Breast epithelium (tissue), 4 donors: ENCODE data around the gene CNGA2. TPM values are rescaled to one million over a fixed set of nuclear protein-coding genes. Genes with fewer than 3 reads are reported as not detected.

Experiments
- DNase-seq, 2 donors: peaks; one replicate each; pipeline ENCODE4 v3.0.0-alpha.2; 2019; ENCODE audit warnings: low spot score in 2 of 2
- H3K27ac ChIP-seq, 2 donors: fragments of 200-600 bp; sonication (generic) in 1 of 2; one replicate each; pipeline ENCODE4 v1.5.1; 2016 to 2019; ENCODE audit warnings: mild to moderate bottlenecking in 1 of 2
- H3K27me3 ChIP-seq, 2 donors: fragments of 200-600 bp; sonication (generic) in 1 of 2; one replicate each; pipeline versions ENCODE4 v1.5.1 to v1.6.0; 2017 to 2019; ENCODE audit warnings: control low read depth in 1 of 2, mild to moderate bottlenecking in 1 of 2
- H3K36me3 ChIP-seq: fragments of 200-600 bp; one replicate; pipeline ENCODE4 v1.5.1; 2019
- H3K4me1 ChIP-seq, 2 donors: fragments of 200-600 bp; sonication (generic); one replicate each; pipeline ENCODE4 v1.5.1; 2016 to 2019; ENCODE audit warnings: control low read depth in 1 of 2
- H3K4me3 ChIP-seq, 3 donors: fragments of 200-600 bp; sonication (generic); 1 replicate in 2 of 3; 2 replicates in 1 of 3; pipeline ENCODE4 v1.5.1; 2016 to 2019; ENCODE audit warnings: mild to moderate bottlenecking in 3 of 3, moderate library complexity in 2 of 3
- H3K9me3 ChIP-seq, 2 donors: fragments of 200-600 bp; sonication (generic) in 1 of 2; one replicate each; pipeline ENCODE4 v1.5.1; 2016 to 2019; ENCODE audit warnings: control low read depth in 1 of 2
- POLR2A ChIP-seq: fragments of 450-650 bp; IDR thresholded peaks from one replicate; pipeline ENCODE4 v1.6.1; 2016; ENCODE audit warnings: antibody characterized with exemption, mild to moderate bottlenecking, moderate library complexity
- POLR2AphosphoS5 ChIP-seq, 3 donors: sonication (generic); formaldehyde crosslinking; IDR thresholded peaks; one replicate each; pipeline ENCODE4 v1.6.1; 2017; ENCODE audit warnings: antibody characterized with exemption in 3 of 3
- intact Hi-C: fragments of 100-400 bp; cut with DNase I; formaldehyde crosslinking; loops from one replicate; pipeline ENCODE4 v1.15.1; 2023; ENCODE audit warnings: low total_unique reads
- total RNA-seq, 3 donors: library from RNA; depleted of rRNA; stranded (reverse); fragments of >200 nt; gene quantifications; one replicate each; pipeline ENCODE4 v1.1.0, GENCODE V29; 2016
- TF ChIP-seq, protein P1 (sequence below), 3 donors: fragments of 450-650 bp; IDR thresholded peaks; one replicate each; pipeline ENCODE4 v1.5.1; 2016 to 2017; ENCODE audit warnings: antibody characterized with exemption in 3 of 3, mild to moderate bottlenecking in 3 of 3, moderate library complexity in 3 of 3

Gene CNGA2
- total RNA-seq, 3 donors from 2014 or later, result not detected

GRCh38 chrX:151737494-151737893 lies 2.9 kb downstream of the CNGA2 start:
- DNase-seq, result no peak
- TF ChIP-seq POLR2A, result no peak
- no peak for TF ChIP-seq POLR2AphosphoS5 (IDR thresholded peaks at IDR 0.05)
- TF ChIP-seq, protein P1, sequence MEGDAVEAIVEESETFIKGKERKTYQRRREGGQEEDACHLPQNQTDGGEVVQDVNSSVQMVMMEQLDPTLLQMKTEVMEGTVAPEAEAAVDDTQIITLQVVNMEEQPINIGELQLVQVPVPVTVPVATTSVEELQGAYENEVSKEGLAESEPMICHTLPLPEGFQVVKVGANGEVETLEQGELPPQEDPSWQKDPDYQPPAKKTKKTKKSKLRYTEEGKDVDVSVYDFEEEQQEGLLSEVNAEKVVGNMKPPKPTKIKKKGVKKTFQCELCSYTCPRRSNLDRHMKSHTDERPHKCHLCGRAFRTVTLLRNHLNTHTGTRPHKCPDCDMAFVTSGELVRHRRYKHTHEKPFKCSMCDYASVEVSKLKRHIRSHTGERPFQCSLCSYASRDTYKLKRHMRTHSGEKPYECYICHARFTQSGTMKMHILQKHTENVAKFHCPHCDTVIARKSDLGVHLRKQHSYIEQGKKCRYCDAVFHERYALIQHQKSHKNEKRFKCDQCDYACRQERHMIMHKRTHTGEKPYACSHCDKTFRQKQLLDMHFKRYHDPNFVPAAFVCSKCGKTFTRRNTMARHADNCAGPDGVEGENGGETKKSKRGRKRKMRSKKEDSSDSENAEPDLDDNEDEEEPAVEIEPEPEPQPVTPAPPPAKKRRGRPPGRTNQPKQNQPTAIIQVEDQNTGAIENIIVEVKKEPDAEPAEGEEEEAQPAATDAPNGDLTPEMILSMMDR (IDR thresholded peaks at IDR 0.05), result no peak

DNA sequence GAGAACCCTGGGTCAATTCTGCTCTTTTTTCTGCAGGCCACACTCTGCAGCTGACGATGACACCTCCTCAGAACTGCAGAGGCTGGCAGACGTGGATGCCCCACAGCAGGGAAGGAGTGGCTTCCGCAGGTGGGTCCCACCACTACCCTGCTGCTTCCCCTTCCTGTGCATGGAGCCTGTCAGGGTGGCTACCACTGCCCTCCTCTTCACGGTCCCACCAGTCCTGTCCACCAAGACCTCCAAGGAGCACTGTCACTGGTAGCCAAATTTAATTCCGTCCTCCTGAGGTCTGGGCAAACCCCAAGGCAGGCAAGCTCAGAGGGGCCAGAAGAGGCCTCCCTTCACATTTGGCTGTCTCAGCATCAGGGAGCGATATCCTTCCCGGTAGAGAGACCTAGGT lies 4.2 kb downstream of the CNGA2 start:
- no peak for DNase-seq
- intact Hi-C loops, result no loop called here
- Histone ChIP-seq H3K27me3 (peaks cover 0 to 49% of the 10 kb centered on the region in 2 donors), H3K4me1 (no peaks in the 10 kb centered on the region), H3K27ac (no peak overlapping the region), H3K4me3 (no peak overlapping the region), H3K36me3 (no peaks in the 10 kb centered on the region), H3K9me3 (no peaks in the 10 kb centered on the region)
- TF ChIP-seq, protein P1 (IDR thresholded peaks at IDR 0.05), result no peak
- TF ChIP-seq POLR2A, result no peak

More at GRCh38 chrX:151737494-151737893, 2.9 kb downstream of the CNGA2 start:
- Histone ChIP-seq H3K9me3 (no peaks in the 10 kb centered on the region), H3K27me3 (peaks cover 0 to 51% of the 10 kb centered on the region in 2 donors), H3K36me3 (no peaks in the 10 kb centered on the region), H3K27ac (no peak overlapping the region), H3K4me3 (no peak overlapping the region), H3K4me1 (no peaks in the 10 kb centered on the region)
- intact Hi-C loops, result no loop called here

DNA sequence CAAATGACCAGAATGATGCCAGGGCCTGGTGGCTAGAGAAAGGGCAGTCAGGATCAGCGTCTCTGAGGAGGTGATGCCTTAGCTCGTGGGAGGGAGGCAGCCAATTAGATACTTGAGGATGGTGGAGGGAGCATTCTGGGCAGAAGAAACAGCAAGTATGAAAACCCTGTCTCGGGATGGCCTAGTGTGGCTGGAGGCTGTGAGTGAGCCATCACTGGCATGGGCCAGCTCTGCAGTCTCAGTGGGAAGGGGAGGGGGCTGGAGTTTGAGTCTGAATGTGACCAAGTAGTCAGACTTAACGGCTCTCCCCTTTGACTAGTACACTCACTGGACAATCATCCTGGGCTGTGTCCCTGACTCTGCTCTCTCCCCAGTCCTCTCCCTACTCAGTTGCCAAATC lies 7.1 kb downstream of the CNGA2 start:
- no peaks in the 10 kb centered on the region for H3K36me3 ChIP-seq
- intact Hi-C loops, result no loop called here
- DNase-seq, result no peak
- peaks cover 0 to 42% of the 10 kb centered on the region in 2 donors for H3K27me3 ChIP-seq
- H3K4me1 ChIP-seq, result no peaks in the 10 kb centered on the region
- H3K9me3 ChIP-seq, result no peaks in the 10 kb centered on the region
- TF ChIP-seq POLR2A (no peak), POLR2AphosphoS5 (IDR thresholded peaks at IDR 0.05) (no peak)
- TF ChIP-seq, protein P1 (IDR thresholded peaks at IDR 0.05), result no peak
- no peak overlapping the region for H3K4me3 ChIP-seq
- H3K27ac ChIP-seq, result no peak overlapping the region

GRCh38 chrX:151742311-151742710 lies 7.8 kb downstream of the CNGA2 start:
- intact Hi-C loops, result no loop called here
- Histone ChIP-seq H3K27ac (no peak overlapping the region), H3K4me3 (no peak overlapping the region), H3K9me3 (no peaks in the 10 kb centered on the region), H3K4me1 (no peaks in the 10 kb centered on the region), H3K27me3 (peaks cover 0 to 36% of the 10 kb centered on the region in 2 donors), H3K36me3 (no peaks in the 10 kb centered on the region)
- DNase-seq, result no peak
- TF ChIP-seq POLR2A (no peak), POLR2AphosphoS5 (IDR thresholded peaks at IDR 0.05) (no peak)
- TF ChIP-seq, protein P1 (IDR thresholded peaks at IDR 0.05), result no peak

- Histone ChIP-seq H3K4me1 (no peaks in the 10 kb centered on the region), H3K4me3 (no peak overlapping the region), H3K27ac (no peak overlapping the region), H3K36me3 (no peaks in the 10 kb centered on the region), H3K27me3 (peaks cover 0 to 30% of the 10 kb centered on the region in 2 donors), H3K9me3 (no peaks in the 10 kb centered on the region)
- TF ChIP-seq, protein P1 (IDR thresholded peaks at IDR 0.05), result no peak
- TF ChIP-seq POLR2AphosphoS5 (IDR thresholded peaks at IDR 0.05), result no peak
- TF ChIP-seq POLR2A, result no peak
- intact Hi-C loops, result no loop called here
- DNase-seq, result no peak
These were observed 9.3 kb downstream of the CNGA2 start for GRCh38 chrX:151743651-151744470.
